Neural progenitor cell (in vitro differentiated cells): ENCODE results near the gene BCL7A. TPM values are rescaled to one million over a fixed set of nuclear protein-coding genes. Genes with fewer than 3 reads are reported as not detected.

Source experiments
- DNase-seq: peaks from one replicate; pipeline ENCODE4 v3.0.0-alpha.2; 2016; ENCODE audit warnings: low spot score
- H2AFZ ChIP-seq: fragments of 200-600 bp; sonication (generic); replicated peaks from 2 replicates; pipeline ENCODE4 v1.6.1; 2016; ENCODE audit warnings: antibody characterized with exemption
- H3F3A ChIP-seq: fragments of 200-600 bp; sonication (generic); 2 replicates; pipeline ENCODE4 v1.6.1; 2016; ENCODE audit warnings: antibody characterized with exemption, low read depth
- H3K27ac ChIP-seq: fragments of 200-600 bp; sonication (generic); 2 replicates; pipeline ENCODE4 v1.5.1; 2016; ENCODE audit warnings: mild to moderate bottlenecking
- H3K27me3 ChIP-seq: fragments of 200-600 bp; sonication (generic); 2 replicates; pipeline ENCODE4 v1.6.1; 2016; ENCODE audit warnings: mild to moderate bottlenecking, moderate library complexity
- H3K36me3 ChIP-seq: fragments of 200-600 bp; sonication (generic); 2 replicates; pipeline ENCODE4 v1.5.1; 2016
- H3K4me1 ChIP-seq: fragments of 200-600 bp; sonication (generic); 2 replicates; pipeline ENCODE4 v1.6.1; 2016; ENCODE audit warnings: mixed run types
- H3K4me2 ChIP-seq: fragments of 200-600 bp; sonication (generic); 2 replicates; pipeline ENCODE4 v1.6.1; 2016
- H3K4me3 ChIP-seq: fragments of 200-600 bp; sonication (generic); 2 replicates; pipeline ENCODE4 v1.5.1; 2016
- H3K79me2 ChIP-seq: fragments of 200-600 bp; sonication (generic); 2 replicates; pipeline ENCODE4 v1.6.1; 2016; ENCODE audit warnings: low read depth
- H3K9ac ChIP-seq: fragments of 200-600 bp; sonication (generic); 2 replicates; pipeline ENCODE4 v1.6.1; 2016
- H3K9me3 ChIP-seq: fragments of 200-600 bp; sonication (generic); 2 replicates; pipeline ENCODE4 v1.5.1; 2016; ENCODE audit warnings: low read depth
- H4K20me1 ChIP-seq: fragments of 200-600 bp; sonication (generic); 2 replicates; pipeline ENCODE4 v1.6.1; 2016; ENCODE audit warnings: low read depth
- H3K27ac Mint-ChIP-seq: 3 replicates; pipeline ENCODE4 v1.8.0; 2021; ENCODE audit warnings: mixed read lengths
- H3K27me3 Mint-ChIP-seq: 2 replicates; pipeline ENCODE4 v1.8.0; 2022; ENCODE audit warnings: low read depth, mild to moderate bottlenecking, inconsistent platforms, moderate library complexity, mixed read lengths; ENCODE audit not compliant: insufficient read depth
- H3K36me3 Mint-ChIP-seq: 3 replicates; pipeline ENCODE4 v1.8.0; 2021; ENCODE audit warnings: mixed read lengths
- H3K4me1 Mint-ChIP-seq: 3 replicates; pipeline ENCODE4 v1.8.0; 2021; ENCODE audit warnings: mixed read lengths
- H3K4me3 Mint-ChIP-seq: 3 replicates; pipeline ENCODE4 v1.8.0; 2021; ENCODE audit warnings: mild to moderate bottlenecking, moderate library complexity, mixed read lengths
- H3K9me3 Mint-ChIP-seq: 3 replicates; pipeline ENCODE4 v1.8.0; 2020; ENCODE audit warnings: mixed read lengths
- CTCF ChIP-seq: fragments of 200-600 bp; sonication (generic); IDR thresholded peaks from 2 replicates; pipeline ENCODE4 v1.5.1; 2017; ENCODE audit warnings: antibody characterized with exemption, mild to moderate bottlenecking
- EZH2 ChIP-seq: fragments of 200-600 bp; sonication (generic); IDR thresholded peaks from 2 replicates; pipeline ENCODE4 v1.6.1; 2017; ENCODE audit warnings: antibody characterized with exemption, mild to moderate bottlenecking, moderate library complexity
- EZH2phosphoT487 ChIP-seq: fragments of 200-600 bp; sonication (generic); IDR thresholded peaks from 2 replicates; pipeline ENCODE4 v1.6.1; 2017; ENCODE audit warnings: antibody characterized with exemption
- total RNA-seq: library from RNA; depleted of rRNA; stranded (reverse); fragments of >200 nt; gene quantifications from 2 replicates; pipeline ENCODE4 v1.2.3, GENCODE V29; 2015; ENCODE audit warnings: low replicate concordance

Gene BCL7A
- total RNA-seq, 1 donor from 2014 or later = 22.1 TPM

- Histone ChIP-seq H3F3A (peaks cover 26% of the 10 kb centered on the region), H3K4me1 (peaks cover 4% of the 10 kb centered on the region), H3K9me3 (no peaks in the 10 kb centered on the region), H3K4me2 (no peak overlapping the region), H3K4me3 (no peak overlapping the region), H3K36me3 (no peaks in the 10 kb centered on the region), H2AFZ (no peak overlapping the region), H3K9ac (no peak overlapping the region), H4K20me1 (no peaks in the 10 kb centered on the region), H3K27me3 (no peaks in the 10 kb centered on the region), H3K79me2 (no peaks in the 10 kb centered on the region), H3K27ac (no peak overlapping the region)
- Mint-ChIP-seq H3K9me3 (no peaks in the 10 kb centered on the region), H3K27ac (no peak overlapping the region), H3K4me1 (peaks cover 28% of the 10 kb centered on the region), H3K27me3 (peaks cover 2% of the 10 kb centered on the region), H3K36me3 (peaks cover 7% of the 10 kb centered on the region), H3K4me3 (no peak overlapping the region)
- TF ChIP-seq EZH2phosphoT487 (no peak), EZH2 (no peak), CTCF (no peak)
- DNase-seq = no peak
These were observed 69.3 kb downstream of the BCL7A start for GRCh38 chr12:122090759-122091515.

DNA sequence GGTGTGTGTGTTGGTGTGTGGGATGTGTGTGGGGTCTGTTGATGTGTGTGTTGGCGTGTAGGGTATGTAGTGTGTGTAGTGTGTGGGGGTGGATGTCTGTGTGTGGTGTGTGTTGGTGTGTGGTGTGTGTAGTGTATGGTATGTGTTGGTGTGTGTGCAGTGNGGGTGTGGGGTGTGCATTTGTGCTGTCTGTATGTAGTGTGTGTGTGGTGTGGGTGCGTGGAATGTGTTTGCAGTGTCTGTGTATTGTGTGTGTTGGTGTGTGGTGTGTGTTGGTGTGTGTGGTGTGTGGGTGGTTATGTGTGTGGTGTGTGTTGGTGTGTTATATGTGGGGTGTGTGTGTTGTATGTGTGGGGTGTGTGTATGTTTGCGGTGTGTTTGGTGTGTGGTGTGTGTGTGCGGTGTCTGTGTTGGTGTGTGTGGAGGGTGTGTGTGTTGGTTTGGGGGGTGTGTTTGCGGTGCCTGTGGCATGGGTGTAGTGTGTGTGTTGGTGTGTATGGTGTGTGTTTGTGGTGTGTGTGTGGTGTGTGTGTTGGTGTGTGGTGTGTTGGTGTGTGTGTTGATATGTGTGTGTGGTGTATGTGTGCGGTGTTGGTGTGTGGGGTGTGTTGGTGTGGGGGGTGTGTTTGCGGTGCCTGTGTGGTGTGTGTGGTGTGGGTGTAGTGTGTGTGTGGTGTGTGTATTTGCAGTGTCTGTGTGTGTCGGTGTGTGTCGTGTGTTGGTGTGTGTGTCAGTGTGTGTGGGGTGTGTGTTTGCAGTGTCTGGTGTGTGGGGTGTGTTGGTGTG, 71.6 kb downstream of the BCL7A start:
- Mint-ChIP-seq H3K4me3 (no peak overlapping the region), H3K36me3 (peaks cover 2% of the 10 kb centered on the region), H3K27me3 (no peaks in the 10 kb centered on the region), H3K27ac (no peak overlapping the region), H3K9me3 (no peaks in the 10 kb centered on the region), H3K4me1 (peaks cover 16% of the 10 kb centered on the region)
- Histone ChIP-seq H3K4me1 (peaks cover 8% of the 10 kb centered on the region), H3K27me3 (no peaks in the 10 kb centered on the region), H2AFZ (no peak overlapping the region), H3K27ac (no peak overlapping the region), H3K79me2 (no peaks in the 10 kb centered on the region), H3K9me3 (no peaks in the 10 kb centered on the region), H3K9ac (no peak overlapping the region), H3K4me2 (no peak overlapping the region), H3F3A (peaks cover 26% of the 10 kb centered on the region), H3K36me3 (no peaks in the 10 kb centered on the region), H4K20me1 (peaks cover 4% of the 10 kb centered on the region), H3K4me3 (no peak overlapping the region)
- DNase-seq = no peak
- TF ChIP-seq EZH2 = no peak
- TF ChIP-seq EZH2phosphoT487 = no peak
- no peak for TF ChIP-seq CTCF

GRCh38 chr12:122094137-122094734, 72.6 kb downstream of the BCL7A start:
- Mint-ChIP-seq H3K27me3 (no peaks in the 10 kb centered on the region), H3K4me3 (no peak overlapping the region), H3K27ac (no peak overlapping the region), H3K4me1 (peaks cover 19% of the 10 kb centered on the region), H3K36me3 (peaks cover 2% of the 10 kb centered on the region), H3K9me3 (no peaks in the 10 kb centered on the region)
- Histone ChIP-seq H3K9me3 (no peaks in the 10 kb centered on the region), H3K79me2 (no peaks in the 10 kb centered on the region), H2AFZ (no peak overlapping the region), H4K20me1 (peaks cover 4% of the 10 kb centered on the region), H3K27ac (no peak overlapping the region), H3K36me3 (no peaks in the 10 kb centered on the region), H3K4me1 (peaks cover 9% of the 10 kb centered on the region), H3K9ac (no peak overlapping the region), H3K4me2 (no peak overlapping the region), H3K4me3 (no peak overlapping the region), H3K27me3 (no peaks in the 10 kb centered on the region), H3F3A (peaks cover 26% of the 10 kb centered on the region)
- TF ChIP-seq EZH2 (no peak), CTCF (no peak), EZH2phosphoT487 (no peak)
- DNase-seq = no peak
